ENCODE data around the gene LIPC. TPM values are rescaled to one million over a fixed set of nuclear protein-coding genes. Genes with fewer than 3 reads are reported as not detected.

Gene LIPC
- total RNA-seq, 3 donors from 2014 or later: 2.3 to 9.3 (median 3.4) TPM

DNA sequence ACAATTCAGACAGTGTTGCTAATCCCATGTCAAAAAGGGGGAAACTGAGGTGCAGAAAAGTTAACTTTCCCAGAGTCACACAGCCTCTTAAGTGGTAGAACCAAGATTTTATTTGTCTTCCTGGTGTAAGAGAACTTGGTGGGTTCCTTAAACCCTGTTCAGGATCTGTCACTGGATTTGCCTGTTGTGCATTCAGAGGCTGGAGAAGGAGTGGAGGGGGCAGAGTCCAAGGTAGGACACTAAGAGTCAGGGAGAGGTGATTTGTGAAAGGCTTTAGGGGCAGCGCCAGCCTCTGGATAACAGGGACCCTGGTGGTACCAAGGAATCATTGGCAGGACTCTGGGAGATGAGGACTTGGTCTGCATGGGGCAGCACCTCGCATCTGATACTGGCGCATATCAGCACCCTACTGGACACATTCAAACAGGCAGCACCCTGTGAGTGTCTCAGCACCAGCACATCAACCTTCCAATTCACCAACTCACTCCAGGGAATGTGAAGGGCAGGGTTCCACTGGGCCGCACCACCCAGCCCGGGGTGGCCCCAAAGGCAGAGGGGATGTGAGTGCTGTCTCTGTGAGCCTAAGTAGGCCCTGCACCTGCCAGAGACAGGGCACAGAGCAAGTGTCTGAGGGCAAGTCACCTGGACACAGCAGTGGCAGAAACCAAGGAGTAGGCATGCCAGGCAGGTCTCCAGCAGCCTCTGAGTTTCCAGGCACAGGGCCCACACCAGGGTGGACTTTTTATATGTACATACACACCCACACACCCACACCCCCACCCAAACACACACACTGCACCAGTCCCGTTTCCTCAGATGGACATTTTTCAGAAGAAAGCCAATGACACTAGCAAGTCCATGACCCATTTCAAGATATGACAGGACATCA is 71.6 kb downstream of the LIPC start:
- Histone ChIP-seq H3K9me3 (no peaks in the 10 kb centered on the region), H3K4me1 (ENCODE audit: low read depth) (no peaks in the 10 kb centered on the region), H3K36me3 (ENCODE audit: low read depth) (no peaks in the 10 kb centered on the region), H3K4me3 (no peak overlapping the region)
- TF ChIP-seq, protein P1, sequence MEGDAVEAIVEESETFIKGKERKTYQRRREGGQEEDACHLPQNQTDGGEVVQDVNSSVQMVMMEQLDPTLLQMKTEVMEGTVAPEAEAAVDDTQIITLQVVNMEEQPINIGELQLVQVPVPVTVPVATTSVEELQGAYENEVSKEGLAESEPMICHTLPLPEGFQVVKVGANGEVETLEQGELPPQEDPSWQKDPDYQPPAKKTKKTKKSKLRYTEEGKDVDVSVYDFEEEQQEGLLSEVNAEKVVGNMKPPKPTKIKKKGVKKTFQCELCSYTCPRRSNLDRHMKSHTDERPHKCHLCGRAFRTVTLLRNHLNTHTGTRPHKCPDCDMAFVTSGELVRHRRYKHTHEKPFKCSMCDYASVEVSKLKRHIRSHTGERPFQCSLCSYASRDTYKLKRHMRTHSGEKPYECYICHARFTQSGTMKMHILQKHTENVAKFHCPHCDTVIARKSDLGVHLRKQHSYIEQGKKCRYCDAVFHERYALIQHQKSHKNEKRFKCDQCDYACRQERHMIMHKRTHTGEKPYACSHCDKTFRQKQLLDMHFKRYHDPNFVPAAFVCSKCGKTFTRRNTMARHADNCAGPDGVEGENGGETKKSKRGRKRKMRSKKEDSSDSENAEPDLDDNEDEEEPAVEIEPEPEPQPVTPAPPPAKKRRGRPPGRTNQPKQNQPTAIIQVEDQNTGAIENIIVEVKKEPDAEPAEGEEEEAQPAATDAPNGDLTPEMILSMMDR (IDR thresholded peaks at IDR 0.05): no peak
- DNase-seq (no peak), ATAC-seq (no peak)
- intact Hi-C loops (cut with DNase I, micrococcal nuclease): no loop called here

DNA sequence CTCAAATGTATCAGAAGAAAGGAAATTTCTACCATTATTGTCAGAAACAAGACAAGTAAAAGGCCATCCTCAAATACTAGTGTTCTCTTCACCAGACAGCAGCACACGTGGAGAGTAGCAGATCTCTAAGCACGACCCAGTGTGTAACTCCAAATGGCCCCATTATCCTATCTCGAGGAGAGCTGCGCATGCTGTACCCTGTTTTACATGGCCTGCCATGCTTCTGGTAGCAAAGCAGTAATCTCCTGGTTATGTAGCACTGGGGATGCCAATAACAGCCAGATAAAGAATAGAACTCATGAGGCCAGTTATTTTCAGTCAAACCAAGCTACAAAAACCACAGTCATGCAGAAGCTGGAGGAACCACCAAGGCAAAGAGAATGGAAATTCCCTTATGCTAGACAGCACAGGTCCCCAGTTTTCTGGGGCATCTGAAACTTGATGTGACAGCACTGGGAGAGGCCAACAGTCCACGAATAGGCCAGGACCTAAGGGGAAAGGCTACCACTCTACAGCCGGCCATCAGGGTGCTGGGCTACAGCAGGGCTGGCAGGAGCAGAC is 73.0 kb downstream of the LIPC start:
- ATAC-seq (no peak), DNase-seq (no peak)
- no peaks in the 10 kb centered on the region for H3K9me3 ChIP-seq
- intact Hi-C loops (cut with DNase I, micrococcal nuclease): no loop called here
- H3K4me1 ChIP-seq (ENCODE audit: low read depth): no peaks in the 10 kb centered on the region
- TF ChIP-seq, protein P1 (IDR thresholded peaks at IDR 0.05): no peak
- H3K4me3 ChIP-seq: no peak overlapping the region
- H3K36me3 ChIP-seq (ENCODE audit: low read depth): no peaks in the 10 kb centered on the region

DNA sequence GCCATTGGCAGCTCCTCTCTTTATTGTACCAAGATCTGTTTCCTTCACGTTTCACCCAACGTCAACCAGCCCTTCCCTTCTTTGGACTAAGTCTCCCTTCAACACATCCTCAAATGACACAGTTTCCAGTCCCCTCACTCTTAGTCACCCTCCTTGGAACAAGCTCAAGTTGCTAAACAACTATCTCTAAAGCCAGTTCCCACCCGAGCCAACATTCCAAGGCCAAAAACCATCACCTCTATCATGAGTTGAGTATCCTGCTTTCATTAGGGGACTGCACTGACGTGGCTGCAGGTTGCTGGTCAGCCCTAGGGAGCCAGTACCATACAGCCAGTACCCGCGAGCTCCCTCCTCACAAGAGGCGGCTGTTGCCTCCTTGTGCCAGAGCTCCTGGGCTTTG is 73.8 kb downstream of the LIPC start:
- Histone ChIP-seq H3K4me1 (ENCODE audit: low read depth) (no peaks in the 10 kb centered on the region), H3K36me3 (ENCODE audit: low read depth) (no peaks in the 10 kb centered on the region), H3K9me3 (no peaks in the 10 kb centered on the region), H3K4me3 (no peak overlapping the region)
- no peak for ATAC-seq
- TF ChIP-seq, protein P1 (IDR thresholded peaks at IDR 0.05): no peak
- intact Hi-C loops (cut with DNase I, micrococcal nuclease): no loop called here
- no peak for DNase-seq

DNA sequence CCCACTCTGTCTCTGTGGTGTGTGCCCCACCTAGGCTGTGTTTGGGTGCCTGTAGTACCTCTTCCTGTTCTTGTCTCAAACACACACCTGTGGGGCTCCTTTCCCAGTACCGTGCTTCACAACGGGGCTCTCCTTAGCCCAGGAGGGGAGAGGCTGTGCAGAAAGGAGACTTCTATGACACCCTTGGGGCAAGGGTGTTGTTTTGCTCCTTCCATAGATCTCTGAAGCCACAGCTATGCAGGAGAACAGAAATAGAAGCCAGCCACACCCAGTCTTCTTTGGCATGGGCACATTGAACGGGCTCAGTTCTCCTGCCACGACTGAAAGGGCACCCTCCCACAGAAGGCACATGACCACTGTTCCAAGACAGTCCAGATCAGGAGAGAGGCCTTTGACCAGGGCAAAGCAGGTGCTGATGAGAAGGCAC is 74.3 kb downstream of the LIPC start:
- H3K4me1 ChIP-seq (ENCODE audit: low read depth): no peaks in the 10 kb centered on the region
- no peak overlapping the region for H3K4me3 ChIP-seq
- DNase-seq: no peak
- peak; percentile 73 for ATAC-seq
- H3K36me3 ChIP-seq (ENCODE audit: low read depth): no peaks in the 10 kb centered on the region
- no peaks in the 10 kb centered on the region for H3K9me3 ChIP-seq
- intact Hi-C loops (cut with DNase I, micrococcal nuclease): no loop called here
- TF ChIP-seq, protein P1 (IDR thresholded peaks at IDR 0.05): no peak

DNA sequence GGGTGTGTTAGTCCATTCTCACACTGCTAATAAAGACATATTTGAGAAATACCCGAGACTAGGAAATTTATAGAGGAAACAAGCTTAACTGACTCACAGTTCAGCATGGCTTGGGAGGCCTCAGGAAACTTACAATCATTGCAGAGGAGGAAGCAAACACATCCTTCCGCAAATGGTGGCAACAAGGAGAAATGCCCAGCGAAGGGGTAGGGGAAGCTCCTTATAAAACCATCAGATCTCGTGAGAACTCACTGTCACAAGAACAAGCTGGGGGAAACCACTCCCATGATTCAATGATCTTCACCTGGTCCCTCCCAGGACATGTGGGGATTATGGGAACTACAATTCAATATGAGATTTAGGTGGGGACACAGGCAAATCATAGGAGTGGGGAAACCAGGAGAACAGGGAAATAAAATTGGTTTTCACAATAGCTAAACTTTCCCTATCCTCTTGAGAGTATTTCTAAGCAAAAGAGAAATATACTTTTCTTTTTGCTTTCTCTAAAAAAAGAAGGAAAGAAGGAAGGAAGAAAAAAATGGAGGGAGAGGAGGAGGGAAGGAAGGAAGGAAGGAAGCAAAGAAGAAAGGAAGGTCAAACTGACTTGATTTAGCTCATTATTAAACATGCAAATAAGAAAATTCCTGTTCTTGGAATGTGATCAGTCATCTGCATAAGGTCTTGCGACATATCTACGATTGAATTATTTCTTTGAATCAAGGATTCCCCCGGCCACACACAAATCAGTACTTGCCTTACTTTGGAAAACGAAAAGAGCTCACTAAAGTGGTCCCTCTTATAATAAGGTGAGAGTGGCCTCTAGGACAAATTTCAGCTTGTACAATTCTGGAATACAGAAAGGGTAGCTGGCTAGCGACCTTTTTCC is 75.2 kb downstream of the LIPC start:
- H3K4me3 ChIP-seq: no peak overlapping the region
- DNase-seq (no peak), ATAC-seq (no peak)
- intact Hi-C loops (cut with DNase I, micrococcal nuclease): no loop called here
- no peaks in the 10 kb centered on the region for H3K4me1 ChIP-seq (ENCODE audit: low read depth)
- TF ChIP-seq, protein P1 (IDR thresholded peaks at IDR 0.05): no peak
- no peaks in the 10 kb centered on the region for H3K36me3 ChIP-seq (ENCODE audit: low read depth)
- H3K9me3 ChIP-seq: no peaks in the 10 kb centered on the region
